Stimulated activated CD4-positive, alpha-beta T cell treated with anti-CD3 and anti-CD28 coated beads, Interleukin-15, amount 100 ng/mL, for 48 hours (primary cell): ENCODE results near the gene PIK3CD.

Experiments
- DNase-seq, 2 donors: peaks; one replicate each; pipeline ENCODE4 v3.0.0-alpha.2; 2020; ENCODE audit warnings: low read depth in 2 of 2

The PIK3CD gene

GRCh38 chr1:9651565-9652378, at the start of gene PIK3CD:
Gene PIK3CD, plus strand, starts transcription at chr1:9651731. Its CDS starts 58,725 bp downstream, at chr1:9710456.
- peak in 1 of 2 donors; percentile 29 for DNase-seq

- DNase-seq, result no peak
These were observed 49.4 kb upstream of the PIK3CD start for GRCh38 chr1:9601942-9602793.

GRCh38 chr1:9602794-9603167, 48.8 kb upstream of the PIK3CD start:
- no peak for DNase-seq

GRCh38 chr1:9603307-9603706, 48.2 kb upstream of the PIK3CD start:
- no peak for DNase-seq

- DNase-seq, result no peak
These were observed 47.5 kb upstream of the PIK3CD start for GRCh38 chr1:9603766-9604753.

- no peak for DNase-seq
These were observed 46.7 kb upstream of the PIK3CD start for GRCh38 chr1:9604836-9605235.

- no peak for DNase-seq
These were observed 45.5 kb upstream of the PIK3CD start for GRCh38 chr1:9605946-9606455.

GRCh38 chr1:9606458-9606857, 45.1 kb upstream of the PIK3CD start:
- no peak for DNase-seq

- DNase-seq, result no peak
These were observed 44.6 kb upstream of the PIK3CD start for GRCh38 chr1:9606948-9607347.

GRCh38 chr1:9607352-9607751, 44.2 kb upstream of the PIK3CD start:
- no peak for DNase-seq

GRCh38 chr1:9609998-9610397, 41.5 kb upstream of the PIK3CD start:
- DNase-seq, result no peak

- DNase-seq, result no peak
These were observed 41.0 kb upstream of the PIK3CD start for GRCh38 chr1:9610548-9610947.

- no peak for DNase-seq
These were observed 39.8 kb upstream of the PIK3CD start for GRCh38 chr1:9611716-9612115.

GRCh38 chr1:9612162-9612845, 39.2 kb upstream of the PIK3CD start:
- DNase-seq, result no peak

- DNase-seq, result no peak
These were observed 38.5 kb upstream of the PIK3CD start for GRCh38 chr1:9612871-9613624.

- no peak for DNase-seq
These were observed 37.8 kb upstream of the PIK3CD start for GRCh38 chr1:9613625-9614299.

GRCh38 chr1:9615316-9616063, 36.0 kb upstream of the PIK3CD start:
- DNase-seq, result peak in 1 of 2 donors; percentile 37

- no peak for DNase-seq
These were observed 32.4 kb upstream of the PIK3CD start for GRCh38 chr1:9618909-9619679.
